Transverse colon (tissue), 4 donors: ENCODE results near the gene KRTAP10-5. TPM values are rescaled to one million over a fixed set of nuclear protein-coding genes. Genes with fewer than 3 reads are reported as not detected.

Experiments used
- DNase-seq: peaks from one replicate; pipeline ENCODE4 v3.0.0-alpha.2; 2019
- H3K27ac ChIP-seq, 4 donors: fragments of 200-600 bp; sonication (generic); 2 replicates each; pipeline ENCODE4 v1.5.1; 2016 to 2018; ENCODE audit warnings: inconsistent platforms in 4 of 4
- H3K27me3 ChIP-seq: fragments of 200-600 bp; sonication (generic); 2 replicates; pipeline ENCODE4 v1.5.1; 2017; ENCODE audit warnings: inconsistent platforms
- H3K36me3 ChIP-seq, 4 donors: fragments of 200-600 bp; sonication (generic); 2 replicates each; pipeline ENCODE4 v1.5.1; 2017 to 2019; ENCODE audit warnings: inconsistent platforms in 4 of 4
- H3K4me1 ChIP-seq, 4 donors: fragments of 200-600 bp; sonication (generic); 2 replicates each; pipeline ENCODE4 v1.5.1; 2017 to 2020; ENCODE audit warnings: inconsistent platforms in 4 of 4
- H3K4me3 ChIP-seq, 4 donors: fragments of 200-600 bp; sonication (generic); 1 replicate in 1 of 4; 2 replicates in 3 of 4; pipeline versions ENCODE4 v1.5.1 to v1.6.1; 2017 to 2019; ENCODE audit warnings: inconsistent platforms in 4 of 4
- H3K9me3 ChIP-seq, 2 donors: fragments of 200-600 bp; sonication (generic); 2 replicates each; pipeline ENCODE4 v1.5.1; 2017 to 2019; ENCODE audit warnings: inconsistent platforms in 2 of 2
- EP300 ChIP-seq: sonication (generic); formaldehyde crosslinking; IDR thresholded peaks from one replicate; pipeline ENCODE4 v1.6.1; 2017; ENCODE audit warnings: antibody characterized with exemption, low read depth
- POLR2A ChIP-seq: fragments of 450-650 bp; IDR thresholded peaks from one replicate; pipeline ENCODE4 v1.6.1; 2016; ENCODE audit warnings: antibody characterized with exemption, mild to moderate bottlenecking, moderate library complexity
- POLR2AphosphoS5 ChIP-seq, 3 donors: sonication (generic); formaldehyde crosslinking; IDR thresholded peaks; one replicate each; pipeline ENCODE4 v1.6.1; 2016; ENCODE audit warnings: antibody characterized with exemption in 3 of 3
- WGBS, 2 donors: methylation state at CpG; one replicate each; pipeline ENCODE4 v1.1.5; 2018; ENCODE audit warnings: low coverage in 1 of 2; 5-methylcytosine and 5-hydroxymethylcytosine counted together
- in situ Hi-C, 4 donors: fragments of 200-750 bp; cut with MboI; loops; one replicate each; pipeline versions ENCODE4 v1.15.0 to v1.15.1; 2017; ENCODE audit warnings: low sequenced_read_pairs in 3 of 4, low pct_ligation_motif_present in 1 of 4, low pct_unique_long_range_greater_than_20kb in 1 of 4
- intact Hi-C: fragments of 100-400 bp; cut with DNase I; formaldehyde crosslinking; loops from one replicate; pipeline ENCODE4 v1.15.1; 2023; ENCODE audit warnings: low total_unique reads
- total RNA-seq, 4 donors: library from RNA; depleted of rRNA; stranded (reverse); fragments of >200 nt; gene quantifications; one replicate each; pipeline ENCODE4 v1.1.0, GENCODE V29; 2016
- TF ChIP-seq, protein P1 (sequence below), 5 experiments: fragments of 200-600 bp in 3 of 5; fragments of 450-650 bp in 2 of 5; sonication (generic) in 3 of 5; IDR thresholded peaks; 1 replicate in 2 of 5; 2 replicates in 3 of 5; pipeline ENCODE4 v1.5.1; 2016 to 2017; ENCODE audit warnings: antibody characterized with exemption in 5 of 5, inconsistent platforms in 3 of 5, mild to moderate bottlenecking in 2 of 5, moderate library complexity in 1 of 5

KRTAP10-5 gene
- total RNA-seq, 4 donors from 2014 or later = not detected

- no peak for DNase-seq
- in situ Hi-C loops (no loop called here), intact Hi-C loops (no loop called here)
- H3K9me3 ChIP-seq = peaks cover 0 to 10% of the 10 kb centered on the region in 2 donors
- H3K36me3 ChIP-seq = no peaks in the 10 kb centered on the region
- H3K27ac ChIP-seq = no peak overlapping the region
- TF ChIP-seq, protein P1, sequence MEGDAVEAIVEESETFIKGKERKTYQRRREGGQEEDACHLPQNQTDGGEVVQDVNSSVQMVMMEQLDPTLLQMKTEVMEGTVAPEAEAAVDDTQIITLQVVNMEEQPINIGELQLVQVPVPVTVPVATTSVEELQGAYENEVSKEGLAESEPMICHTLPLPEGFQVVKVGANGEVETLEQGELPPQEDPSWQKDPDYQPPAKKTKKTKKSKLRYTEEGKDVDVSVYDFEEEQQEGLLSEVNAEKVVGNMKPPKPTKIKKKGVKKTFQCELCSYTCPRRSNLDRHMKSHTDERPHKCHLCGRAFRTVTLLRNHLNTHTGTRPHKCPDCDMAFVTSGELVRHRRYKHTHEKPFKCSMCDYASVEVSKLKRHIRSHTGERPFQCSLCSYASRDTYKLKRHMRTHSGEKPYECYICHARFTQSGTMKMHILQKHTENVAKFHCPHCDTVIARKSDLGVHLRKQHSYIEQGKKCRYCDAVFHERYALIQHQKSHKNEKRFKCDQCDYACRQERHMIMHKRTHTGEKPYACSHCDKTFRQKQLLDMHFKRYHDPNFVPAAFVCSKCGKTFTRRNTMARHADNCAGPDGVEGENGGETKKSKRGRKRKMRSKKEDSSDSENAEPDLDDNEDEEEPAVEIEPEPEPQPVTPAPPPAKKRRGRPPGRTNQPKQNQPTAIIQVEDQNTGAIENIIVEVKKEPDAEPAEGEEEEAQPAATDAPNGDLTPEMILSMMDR (IDR thresholded peaks at IDR 0.05) = no peak
- TF ChIP-seq POLR2AphosphoS5 (IDR thresholded peaks at IDR 0.05) (no peak), POLR2A (no peak), EP300 (no peak)
- no peak overlapping the region for H3K4me3 ChIP-seq
- peaks cover 15% of the 10 kb centered on the region for H3K27me3 ChIP-seq
- H3K4me1 ChIP-seq = no peaks in the 10 kb centered on the region
These were observed 28.8 kb upstream of the KRTAP10-5 start for GRCh38 chr21:44609193-44609592.

- H3K9me3 ChIP-seq = peaks cover 0 to 10% of the 10 kb centered on the region in 2 donors
- H3K27ac ChIP-seq = no peak overlapping the region
- peaks cover 37% of the 10 kb centered on the region for H3K27me3 ChIP-seq
- DNase-seq = no peak
- no peaks in the 10 kb centered on the region for H3K4me1 ChIP-seq
- WGBS, 2 donors = 65 to 75% methylated on average over 4 of the region's 4 CpGs
- intact Hi-C loops = no loop called here
- H3K36me3 ChIP-seq = no peaks in the 10 kb centered on the region
- TF ChIP-seq, protein P1 (IDR thresholded peaks at IDR 0.05) = no peak
- TF ChIP-seq EP300 (no peak), POLR2AphosphoS5 (IDR thresholded peaks at IDR 0.05) (no peak), POLR2A (no peak)
- in situ Hi-C loops = no loop called here
- no peak overlapping the region for H3K4me3 ChIP-seq
These were observed 26.1 kb upstream of the KRTAP10-5 start for GRCh38 chr21:44606495-44606894.

DNA sequence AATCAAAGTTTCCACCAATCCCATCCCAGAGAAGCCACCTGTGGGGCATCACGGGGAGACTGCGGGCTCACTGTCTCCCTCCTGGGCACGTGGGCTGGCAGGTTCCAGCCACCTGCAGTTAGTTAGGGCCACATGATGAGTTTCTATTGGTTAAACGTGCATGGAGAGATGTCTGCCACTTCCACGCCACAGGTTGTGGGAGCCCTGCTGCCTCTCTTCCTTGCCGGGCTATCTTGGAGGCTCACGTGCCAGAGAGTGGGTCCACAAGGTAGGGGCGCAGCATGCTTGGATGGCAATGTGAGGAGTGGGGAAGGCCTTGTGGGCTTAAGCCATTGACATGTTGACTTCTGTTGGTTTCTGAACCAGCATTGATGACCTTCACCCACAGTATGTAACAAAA lies 23.5 kb upstream of the KRTAP10-5 start:
- peaks cover 43% of the 10 kb centered on the region for H3K27me3 ChIP-seq
- in situ Hi-C loops = no loop called here
- no peaks in the 10 kb centered on the region for H3K36me3 ChIP-seq
- TF ChIP-seq POLR2AphosphoS5 (IDR thresholded peaks at IDR 0.05) (no peak), POLR2A (no peak), EP300 (no peak)
- TF ChIP-seq, protein P1 (IDR thresholded peaks at IDR 0.05) = no peak
- H3K4me1 ChIP-seq = no peaks in the 10 kb centered on the region
- no peak overlapping the region for H3K27ac ChIP-seq
- intact Hi-C loops = no loop called here
- no peak overlapping the region for H3K4me3 ChIP-seq
- DNase-seq = no peak
- no peaks in the 10 kb centered on the region for H3K9me3 ChIP-seq
- 77 to 82% methylated on average over 6 to 8 of the region's 8 CpGs for WGBS, 2 donors

DNA sequence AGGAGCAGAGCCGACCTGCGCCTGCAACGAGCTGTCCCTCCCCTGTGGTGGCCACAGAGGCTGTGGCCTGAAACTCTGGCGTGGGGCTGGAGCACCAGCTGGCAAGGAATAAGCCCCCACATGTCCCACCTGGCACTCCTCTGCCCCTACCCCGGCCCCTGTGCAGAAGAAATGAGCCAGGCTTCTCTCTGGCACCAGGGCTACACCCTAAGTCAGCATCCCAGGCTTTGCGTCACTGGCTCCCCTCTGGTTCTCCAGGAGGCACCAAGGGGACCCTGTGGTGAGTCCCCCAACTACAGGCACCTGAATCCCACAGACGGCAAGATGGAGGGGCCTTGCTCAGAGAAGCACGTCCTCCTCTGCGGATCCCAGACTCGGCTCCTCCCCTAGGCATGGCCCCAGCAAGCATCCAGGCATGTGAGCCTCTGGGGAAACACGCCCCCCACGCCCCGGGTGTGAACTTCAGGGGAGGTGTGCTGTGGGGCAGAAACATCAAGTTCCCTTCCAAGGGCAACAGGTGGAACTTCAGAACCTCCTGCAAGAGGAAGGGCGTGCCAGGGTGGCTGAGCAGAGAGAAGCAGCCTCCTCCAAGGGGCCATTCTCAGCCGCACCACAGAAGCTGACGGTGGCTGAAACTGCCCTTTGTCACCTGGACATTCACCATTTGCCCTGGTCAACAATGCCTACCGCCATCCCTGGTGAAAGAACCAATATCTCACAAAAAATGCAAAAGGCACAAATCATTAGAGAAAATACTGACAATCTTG lies 22.9 kb upstream of the KRTAP10-5 start:
- 49% methylated on average over 17 of the region's 17 CpGs; no CpG with 5 or more reads in 1 of the 2 donors for WGBS, 2 donors
- in situ Hi-C loops = no loop called here
- no peaks in the 10 kb centered on the region for H3K4me1 ChIP-seq
- no peak overlapping the region for H3K4me3 ChIP-seq
- no peak for DNase-seq
- peaks cover 0 to 5% of the 10 kb centered on the region in 2 donors for H3K9me3 ChIP-seq
- H3K27ac ChIP-seq = no peak overlapping the region
- intact Hi-C loops = no loop called here
- no peaks in the 10 kb centered on the region for H3K36me3 ChIP-seq
- TF ChIP-seq, protein P1 (IDR thresholded peaks at IDR 0.05) = no peak
- TF ChIP-seq POLR2AphosphoS5 (IDR thresholded peaks at IDR 0.05) = no peak
- no peak for TF ChIP-seq POLR2A
- no peak for TF ChIP-seq EP300
- H3K27me3 ChIP-seq = peaks cover 46% of the 10 kb centered on the region
